Neuronal stem cell (in vitro differentiated cells): ENCODE data around the gene RHOBTB3.

Experiments used
- DNase-seq: peaks from one replicate; pipeline ENCODE4 v3.0.0-alpha.2; 2013; ENCODE audit warnings: low spot score
- H2AFZ ChIP-seq: one replicate; pipeline ENCODE4 v1.6.1; 2013; ENCODE audit warnings: mild to moderate bottlenecking, low read length, inconsistent platforms
- H2AK5ac ChIP-seq: 2 replicates; pipeline ENCODE4 v1.6.1; 2013; ENCODE audit warnings: low read depth, mild to moderate bottlenecking, inconsistent platforms, low read length, moderate library complexity, mixed read lengths
- H2BK120ac ChIP-seq: 2 replicates; pipeline ENCODE4 v1.6.1; 2013; ENCODE audit warnings: low read depth, mild to moderate bottlenecking, inconsistent platforms, low read length, moderate library complexity, mixed read lengths
- H2BK12ac ChIP-seq: one replicate; pipeline ENCODE4 v1.6.1; 2013; ENCODE audit warnings: low read length, inconsistent platforms
- H2BK15ac ChIP-seq: 2 replicates; pipeline ENCODE4 v1.6.1; 2013; ENCODE audit warnings: mild to moderate bottlenecking, low read length, inconsistent platforms, mixed read lengths
- H2BK5ac ChIP-seq: one replicate; pipeline ENCODE4 v1.6.1; 2013; ENCODE audit warnings: inconsistent platforms, mild to moderate bottlenecking, low read length, moderate library complexity
- H3K14ac ChIP-seq: one replicate; pipeline ENCODE4 v1.6.1; 2013; ENCODE audit warnings: low read length, inconsistent platforms
- H3K18ac ChIP-seq: 2 replicates; pipeline ENCODE4 v1.6.1; 2013; ENCODE audit warnings: low read length, inconsistent platforms
- H3K23ac ChIP-seq: 2 replicates; pipeline ENCODE4 v1.6.1; 2013; ENCODE audit warnings: low read depth, mild to moderate bottlenecking, mixed read lengths, low read length, inconsistent platforms; ENCODE audit not compliant: poor library complexity
- H3K27ac ChIP-seq: replicated peaks from 3 replicates; pipeline ENCODE4 v1.5.1; 2013; ENCODE audit warnings: low read length, inconsistent platforms
- H3K27me3 ChIP-seq, 3 experiments: 2 replicates each; pipeline ENCODE4 v1.6.1; 2013; ENCODE audit warnings: low read length in 3 of 3, mild to moderate bottlenecking in 2 of 3, inconsistent platforms in 1 of 3, low read depth in 1 of 3, mixed read lengths in 1 of 3, moderate library complexity in 1 of 3; ENCODE audit not compliant: control insufficient read depth in 3 of 3, insufficient read depth in 3 of 3
- H3K36me3 ChIP-seq, 2 donors: replicated peaks in 1 of 2; 2 replicates each; pipeline ENCODE4 v1.6.1; 2013; ENCODE audit warnings: low read length in 2 of 2; ENCODE audit not compliant: control insufficient read depth in 2 of 2, insufficient read depth in 2 of 2
- H3K4ac ChIP-seq: 2 replicates; pipeline ENCODE4 v1.6.1; 2013; ENCODE audit warnings: inconsistent platforms, mild to moderate bottlenecking, low read length, moderate library complexity
- H3K4me1 ChIP-seq, 2 donors: 1 replicate in 1 of 2; 2 replicates in 1 of 2; pipeline ENCODE4 v1.6.1; 2013; ENCODE audit warnings: low read length in 2 of 2, low read depth in 1 of 2; ENCODE audit not compliant: control insufficient read depth in 2 of 2, insufficient read depth in 1 of 2
- H3K4me2 ChIP-seq: one replicate; pipeline ENCODE4 v1.6.1; 2013; ENCODE audit warnings: mild to moderate bottlenecking, low read length, inconsistent platforms; ENCODE audit not compliant: insufficient read depth, poor library complexity, severe bottlenecking
- H3K4me3 ChIP-seq, 2 donors: 2 replicates each; pipeline ENCODE4 v1.5.1; 2013; ENCODE audit warnings: low read length in 2 of 2, mild to moderate bottlenecking in 2 of 2, inconsistent platforms in 1 of 2, moderate library complexity in 1 of 2
- H3K79me1 ChIP-seq: one replicate; pipeline ENCODE4 v1.6.1; 2013; ENCODE audit warnings: low read depth, mild to moderate bottlenecking, inconsistent platforms, low read length, moderate library complexity
- H3K9ac ChIP-seq: one replicate; pipeline ENCODE4 v1.6.1; 2013; ENCODE audit warnings: mild to moderate bottlenecking, low read depth, low read length, inconsistent platforms; ENCODE audit not compliant: poor library complexity
- H3K9me3 ChIP-seq, 2 donors: replicated peaks in 1 of 2; 2 replicates each; pipeline versions ENCODE3 to v1.6.1; 2013; ENCODE audit warnings: low read length in 2 of 2, mild to moderate bottlenecking in 2 of 2, inconsistent platforms in 1 of 2, low read depth in 1 of 2, mixed read lengths in 1 of 2, moderate library complexity in 1 of 2; ENCODE audit not compliant: control insufficient read depth in 2 of 2, insufficient read depth in 1 of 2
- H4K8ac ChIP-seq: one replicate; pipeline ENCODE4 v1.6.1; 2013; ENCODE audit warnings: low read depth, mild to moderate bottlenecking, inconsistent platforms, low read length, moderate library complexity
- H4K91ac ChIP-seq: one replicate; pipeline ENCODE4 v1.6.1; 2013; ENCODE audit warnings: low read length, low read depth, mild to moderate bottlenecking, inconsistent platforms; ENCODE audit not compliant: poor library complexity
- WGBS, 2 donors: extraction: QIAGEN DNeasy Blood & Tissue Kit; methylation state at CpG; one replicate each; pipeline ENCODE4 v1.1.7; 2013; ENCODE audit warnings: missing lambda C conversion rate in 2 of 2, mixed read lengths in 1 of 2; ENCODE audit not compliant: insufficient read length in 2 of 2, insufficient replicate concordance in 1 of 2; ENCODE audit errors: extremely low coverage in 2 of 2; 5-methylcytosine and 5-hydroxymethylcytosine counted together

Gene RHOBTB3

GRCh38 chr5:95798048-95798447 lies 66.9 kb downstream of the RHOBTB3 start:
- H2BK15ac ChIP-seq = no peak overlapping the region
- no peak overlapping the region for H3K27ac ChIP-seq
- no peak for DNase-seq
- H3K27me3 ChIP-seq = no peaks in the 10 kb centered on the region
- peaks cover 0 to 48% of the 10 kb centered on the region in 2 donors for H3K36me3 ChIP-seq
- H3K14ac ChIP-seq = no peak overlapping the region
- no peaks in the 10 kb centered on the region for H3K4me1 ChIP-seq
- H3K4me2 ChIP-seq = no peak overlapping the region
- H3K18ac ChIP-seq = no peak overlapping the region
- no peaks in the 10 kb centered on the region for H3K79me1 ChIP-seq
- no peak overlapping the region for H3K4ac ChIP-seq
- no peak overlapping the region for H3K23ac ChIP-seq
- no peak overlapping the region for H4K8ac ChIP-seq
- H2AFZ ChIP-seq = no peak overlapping the region
- H3K9ac ChIP-seq = no peak overlapping the region
- no peak overlapping the region for H2BK12ac ChIP-seq
- H2BK120ac ChIP-seq = no peak overlapping the region
- H2AK5ac ChIP-seq = no peak overlapping the region
- no peak overlapping the region for H3K4me3 ChIP-seq
- no CpG with 5 or more reads among the region's 2 CpGs for WGBS, 2 donors
- H3K9me3 ChIP-seq = no peaks in the 10 kb centered on the region
- H2BK5ac ChIP-seq = no peak overlapping the region
- no peak overlapping the region for H4K91ac ChIP-seq

- no peaks in the 10 kb centered on the region for H3K79me1 ChIP-seq
- no peak overlapping the region for H4K91ac ChIP-seq
- H3K4me2 ChIP-seq = no peak overlapping the region
- DNase-seq = no peak
- no peak overlapping the region for H2AFZ ChIP-seq
- no peak overlapping the region for H3K9ac ChIP-seq
- no peak overlapping the region for H2AK5ac ChIP-seq
- peaks cover 0 to 43% of the 10 kb centered on the region in 2 donors for H3K36me3 ChIP-seq
- H3K4me3 ChIP-seq = no peak overlapping the region
- no peak overlapping the region for H2BK15ac ChIP-seq
- no peak overlapping the region for H3K18ac ChIP-seq
- H2BK12ac ChIP-seq = no peak overlapping the region
- H2BK120ac ChIP-seq = no peak overlapping the region
- no peaks in the 10 kb centered on the region for H3K9me3 ChIP-seq
- no peak overlapping the region for H2BK5ac ChIP-seq
- no peak overlapping the region for H3K27ac ChIP-seq
- H3K4me1 ChIP-seq = no peaks in the 10 kb centered on the region
- H3K14ac ChIP-seq = no peak overlapping the region
- no peak overlapping the region for H3K23ac ChIP-seq
- H3K27me3 ChIP-seq = no peaks in the 10 kb centered on the region
- no peak overlapping the region for H4K8ac ChIP-seq
- H3K4ac ChIP-seq = no peak overlapping the region
These were observed 67.4 kb downstream of the RHOBTB3 start for GRCh38 chr5:95798545-95798944.

GRCh38 chr5:95799191-95799835 lies 68.2 kb downstream of the RHOBTB3 start:
- H2BK15ac ChIP-seq = no peak overlapping the region
- no peak overlapping the region for H2BK5ac ChIP-seq
- no peak overlapping the region for H2BK12ac ChIP-seq
- no peak overlapping the region for H3K18ac ChIP-seq
- H3K4ac ChIP-seq = no peak overlapping the region
- no peak overlapping the region for H3K14ac ChIP-seq
- no CpG with 5 or more reads among the region's 4 CpGs for WGBS, 2 donors
- no peak overlapping the region for H3K23ac ChIP-seq
- no peaks in the 10 kb centered on the region for H3K27me3 ChIP-seq
- no peak overlapping the region for H3K4me2 ChIP-seq
- no peak overlapping the region for H3K27ac ChIP-seq
- H2AFZ ChIP-seq = no peak overlapping the region
- no peaks in the 10 kb centered on the region for H3K9me3 ChIP-seq
- no peak overlapping the region for H4K91ac ChIP-seq
- DNase-seq = no peak
- no peak overlapping the region for H2BK120ac ChIP-seq
- H4K8ac ChIP-seq = no peak overlapping the region
- H2AK5ac ChIP-seq = no peak overlapping the region
- H3K79me1 ChIP-seq = no peaks in the 10 kb centered on the region
- H3K4me1 ChIP-seq = no peaks in the 10 kb centered on the region
- no peak overlapping the region for H3K9ac ChIP-seq
- no peak overlapping the region for H3K4me3 ChIP-seq
- H3K36me3 ChIP-seq = peaks cover 0 to 36% of the 10 kb centered on the region in 2 donors

GRCh38 chr5:95800553-95800952 lies 69.4 kb downstream of the RHOBTB3 start:
- Histone ChIP-seq H3K9me3 (peaks cover 0 to 1% of the 10 kb centered on the region in 2 donors), H2BK12ac (no peak overlapping the region), H3K4me2 (no peak overlapping the region), H3K4me1 (no peaks in the 10 kb centered on the region), H2AK5ac (no peak overlapping the region), H3K27ac (no peak overlapping the region), H2BK120ac (no peak overlapping the region), H2BK15ac (no peak overlapping the region), H3K79me1 (no peaks in the 10 kb centered on the region), H3K36me3 (peaks cover 0 to 25% of the 10 kb centered on the region in 2 donors), H3K27me3 (no peaks in the 10 kb centered on the region), H3K14ac (no peak overlapping the region), H3K4me3 (no peak overlapping the region), H3K23ac (no peak overlapping the region), H4K8ac (no peak overlapping the region), H3K18ac (no peak overlapping the region), H3K9ac (no peak overlapping the region), H2BK5ac (no peak overlapping the region), H3K4ac (no peak overlapping the region), H2AFZ (no peak overlapping the region), H4K91ac (no peak overlapping the region)
- DNase-seq = no peak
- WGBS, 2 donors = no CpG with 5 or more reads among the region's 3 CpGs
